NCI-H82 (cell line): ENCODE results near the gene SCAND1.

Experiments
- DNase-seq: peaks from one replicate; lab custom pipeline; 2025; lab: John Stamatoyannopoulos, UW

The SCAND1 gene

GRCh38 chr20:35904982-35905663 is 49.2 kb downstream of the SCAND1 start:
- peak; percentile 35 for DNase-seq

DNA sequence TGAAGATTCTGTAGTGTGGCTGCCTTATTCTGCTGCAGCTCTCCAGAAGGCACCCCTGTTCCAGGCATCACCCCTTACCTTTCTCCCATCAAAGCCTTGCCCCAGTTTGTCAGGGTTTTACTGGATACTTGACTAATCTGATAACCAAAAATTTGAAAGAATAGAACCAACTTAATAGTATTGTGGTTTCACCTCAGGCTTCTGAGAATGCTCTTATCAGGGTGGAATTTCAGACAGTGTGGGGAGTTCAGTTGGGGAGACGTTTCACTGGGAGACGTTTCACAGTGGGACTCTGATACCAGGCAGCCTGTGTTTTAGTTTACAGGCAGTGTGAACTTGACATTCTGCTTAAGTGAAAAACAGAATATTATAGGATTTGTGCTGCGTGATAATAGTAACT is 50.5 kb downstream of the SCAND1 start:
- no peak for DNase-seq
